ENCODE measurements around the gene MYO1E.

Gene MYO1E

GRCh38 chr15:59210186-59210585, 162.5 kb downstream of the MYO1E start:
- ChIA-PET POLR2A (no interaction called here), CTCF (no interaction called here)
- no peak for TF ChIP-seq HDGF (IDR thresholded peaks at IDR 0.05; ENCODE audit: borderline replicate concordance)
- no peak for TF ChIP-seq NFRKB (IDR thresholded peaks at IDR 0.05)
- TF ChIP-seq SUZ12 (IDR thresholded peaks at IDR 0.05): no peak
- no peak for TF ChIP-seq TARDBP (IDR thresholded peaks at IDR 0.05)
- TF ChIP-seq BHLHE40 (IDR thresholded peaks at IDR 0.05; ENCODE audit: borderline replicate concordance): no peak
- no peak for TF ChIP-seq ZNF384 (IDR thresholded peaks at IDR 0.05)
- no peak for DNase-seq (ENCODE audit: extremely low spot score)

- TF ChIP-seq FOXA1 (IDR thresholded peaks at IDR 0.05) (no peak), FOXM1 (IDR thresholded peaks at IDR 0.05; ENCODE audit: borderline replicate concordance) (no peak), TARDBP (IDR thresholded peaks at IDR 0.05) (no peak), ELF4 (IDR thresholded peaks at IDR 0.05) (no peak), ARNT (IDR thresholded peaks at IDR 0.05) (no peak), HDGF (IDR thresholded peaks at IDR 0.05; ENCODE audit: borderline replicate concordance) (no peak), L3MBTL2 (conservative IDR thresholded peaks at IDR 0.05) (no peak), FOXK2 (IDR thresholded peaks at IDR 0.05) (no peak), SUZ12 (IDR thresholded peaks at IDR 0.05) (no peak), SP1 (IDR thresholded peaks at IDR 0.05) (no peak), NFRKB (IDR thresholded peaks at IDR 0.05) (no peak), LEF1 (IDR thresholded peaks at IDR 0.05; ENCODE audit: borderline replicate concordance) (no peak), ZNF384 (IDR thresholded peaks at IDR 0.05) (no peak), PKNOX1 (IDR thresholded peaks at IDR 0.05) (no peak), CTBP1 (IDR thresholded peaks at IDR 0.05; ENCODE audit: borderline replicate concordance) (no peak), BHLHE40 (IDR thresholded peaks at IDR 0.05; ENCODE audit: borderline replicate concordance) (no peak)
- DNase-seq (ENCODE audit: extremely low spot score): no peak
- ChIA-PET CTCF (no interaction called here), POLR2A (no interaction called here)
Measured at GRCh38 chr15:59208613-59209249, 163.9 kb downstream of the MYO1E start.

GRCh38 chr15:59206623-59207183, 166.0 kb downstream of the MYO1E start, which contains the start of gene LDHAL6B:
Gene LDHAL6B (plus strand): TSS chr15:59206843. CDS start chr15:59206941, 98 bp downstream.
- ChIA-PET CTCF (no interaction called here), POLR2A (no interaction called here)
- TF ChIP-seq SP1 (IDR thresholded peaks at IDR 0.05) (no peak), FOXA1 (IDR thresholded peaks at IDR 0.05) (no peak), SUZ12 (IDR thresholded peaks at IDR 0.05) (no peak), FOXM1 (IDR thresholded peaks at IDR 0.05; ENCODE audit: borderline replicate concordance) (no peak), FOXK2 (IDR thresholded peaks at IDR 0.05) (no peak), BHLHE40 (IDR thresholded peaks at IDR 0.05; ENCODE audit: borderline replicate concordance) (no peak), CTBP1 (IDR thresholded peaks at IDR 0.05; ENCODE audit: borderline replicate concordance) (no peak), L3MBTL2 (conservative IDR thresholded peaks at IDR 0.05) (no peak), TARDBP (IDR thresholded peaks at IDR 0.05) (no peak), HDGF (IDR thresholded peaks at IDR 0.05; ENCODE audit: borderline replicate concordance) (no peak), LEF1 (IDR thresholded peaks at IDR 0.05; ENCODE audit: borderline replicate concordance) (no peak), NFRKB (IDR thresholded peaks at IDR 0.05) (no peak), ELF4 (IDR thresholded peaks at IDR 0.05) (no peak), ARNT (IDR thresholded peaks at IDR 0.05) (no peak), PKNOX1 (IDR thresholded peaks at IDR 0.05) (no peak), ZNF384 (IDR thresholded peaks at IDR 0.05) (no peak)
- no peak for DNase-seq (ENCODE audit: extremely low spot score)

GRCh38 chr15:59205839-59206622, 166.6 kb downstream of the MYO1E start:
- ChIA-PET POLR2A (no interaction called here), CTCF (no interaction called here)
- TF ChIP-seq CTBP1 (IDR thresholded peaks at IDR 0.05; ENCODE audit: borderline replicate concordance): no peak
- no peak for TF ChIP-seq NFRKB (IDR thresholded peaks at IDR 0.05)
- no peak for TF ChIP-seq SUZ12 (IDR thresholded peaks at IDR 0.05)
- no peak for TF ChIP-seq LEF1 (IDR thresholded peaks at IDR 0.05; ENCODE audit: borderline replicate concordance)
- TF ChIP-seq TARDBP (IDR thresholded peaks at IDR 0.05): no peak
- TF ChIP-seq PKNOX1 (IDR thresholded peaks at IDR 0.05): no peak
- no peak for TF ChIP-seq FOXA1 (IDR thresholded peaks at IDR 0.05)
- no peak for TF ChIP-seq ZNF384 (IDR thresholded peaks at IDR 0.05)
- no peak for TF ChIP-seq SP1 (IDR thresholded peaks at IDR 0.05)
- no peak for TF ChIP-seq FOXK2 (IDR thresholded peaks at IDR 0.05)
- no peak for TF ChIP-seq FOXM1 (IDR thresholded peaks at IDR 0.05; ENCODE audit: borderline replicate concordance)
- TF ChIP-seq HDGF (IDR thresholded peaks at IDR 0.05; ENCODE audit: borderline replicate concordance): no peak
- TF ChIP-seq L3MBTL2 (conservative IDR thresholded peaks at IDR 0.05): no peak
- TF ChIP-seq ARNT (IDR thresholded peaks at IDR 0.05): no peak
- TF ChIP-seq ELF4 (IDR thresholded peaks at IDR 0.05): no peak
- no peak for TF ChIP-seq BHLHE40 (IDR thresholded peaks at IDR 0.05; ENCODE audit: borderline replicate concordance)
- DNase-seq (ENCODE audit: extremely low spot score): no peak

- POLR2A ChIA-PET: no interaction called here
Measured at GRCh38 chr15:59203657-59204056, 169.0 kb downstream of the MYO1E start.

More at GRCh38 chr15:59203657-59204056, 169.0 kb downstream of the MYO1E start:
- CTCF ChIA-PET: no interaction called here
- TF ChIP-seq LEF1 (IDR thresholded peaks at IDR 0.05; ENCODE audit: borderline replicate concordance) (no peak), ARNT (IDR thresholded peaks at IDR 0.05) (no peak), FOXA1 (IDR thresholded peaks at IDR 0.05) (no peak), PKNOX1 (IDR thresholded peaks at IDR 0.05) (no peak), NFRKB (IDR thresholded peaks at IDR 0.05) (no peak), FOXK2 (IDR thresholded peaks at IDR 0.05) (no peak), ELF4 (IDR thresholded peaks at IDR 0.05) (no peak), L3MBTL2 (conservative IDR thresholded peaks at IDR 0.05) (no peak), SP1 (IDR thresholded peaks at IDR 0.05) (no peak), CTBP1 (IDR thresholded peaks at IDR 0.05; ENCODE audit: borderline replicate concordance) (no peak), TARDBP (IDR thresholded peaks at IDR 0.05) (no peak)
- no peak for DNase-seq (ENCODE audit: extremely low spot score)

Measured in HEK293T (cell line).